Natural killer cell (primary cell): Measurements from ENCODE around the gene TES. TPM values are rescaled to one million over a fixed set of nuclear protein-coding genes. Genes with fewer than 3 reads are reported as not detected.

ENCODE experiments used
- ATAC-seq, 3 donors: fragments of 150-1000 bp in 2 of 3; fragments of 200-7000 bp in 1 of 3; cut with Tn5 transposase; 1 replicate in 1 of 3; 2 replicates in 2 of 3; pipeline ENCODE4 v1.10.0; 2021; ENCODE audit warnings: mild to moderate bottlenecking in 2 of 3, moderate library complexity in 2 of 3
- DNase-seq, 2 donors: peaks; one replicate each; pipeline versions ENCODE4 v3.0.0 to v3.0.0-alpha.2; 2013 to 2021; ENCODE audit warnings: mixed read lengths in 1 of 2
- H3K27ac ChIP-seq: one replicate; pipeline ENCODE4 v1.5.1; 2013; ENCODE audit warnings: mild to moderate bottlenecking, low read length
- H3K27me3 ChIP-seq: one replicate; pipeline ENCODE4 v1.6.1; 2013; ENCODE audit warnings: low read length; ENCODE audit not compliant: control insufficient read depth, insufficient read depth
- H3K36me3 ChIP-seq: one replicate; pipeline ENCODE4 v1.6.1; 2013; ENCODE audit warnings: low read length; ENCODE audit not compliant: control insufficient read depth, insufficient read depth
- H3K4me1 ChIP-seq: one replicate; pipeline ENCODE4 v1.6.1; 2013; ENCODE audit warnings: low read length; ENCODE audit not compliant: control insufficient read depth, insufficient read depth
- H3K4me3 ChIP-seq: one replicate; pipeline ENCODE4 v1.5.1; 2013; ENCODE audit warnings: low read length
- H3K9me3 ChIP-seq: one replicate; pipeline ENCODE4 v1.6.1; 2013; ENCODE audit warnings: low read length; ENCODE audit not compliant: control insufficient read depth, insufficient read depth
- H3K27ac Mint-ChIP-seq, 2 donors: one replicate each; pipeline ENCODE4 v1.8.0; 2022; ENCODE audit warnings: mild to moderate bottlenecking in 2 of 2, mixed read lengths in 2 of 2, moderate library complexity in 1 of 2
- H3K27me3 Mint-ChIP-seq, 2 donors: one replicate each; pipeline ENCODE4 v1.8.0; 2022; ENCODE audit warnings: low read depth in 2 of 2, mixed read lengths in 2 of 2
- H3K36me3 Mint-ChIP-seq: one replicate; pipeline ENCODE4 v1.8.0; 2022; ENCODE audit warnings: mixed read lengths
- H3K4me1 Mint-ChIP-seq, 2 donors: one replicate each; pipeline ENCODE4 v1.8.0; 2022; ENCODE audit warnings: mixed read lengths in 2 of 2
- H3K4me3 Mint-ChIP-seq: one replicate; pipeline ENCODE4 v1.8.0; 2022; ENCODE audit warnings: mild to moderate bottlenecking, moderate library complexity, mixed read lengths
- H3K9me3 Mint-ChIP-seq, 2 donors: one replicate each; pipeline ENCODE4 v1.8.0; 2022; ENCODE audit warnings: mixed read lengths in 2 of 2
- WGBS: methylation state at CpG from one replicate; pipeline ENCODE4 v1.1.7; 2013; ENCODE audit warnings: missing lambda C conversion rate; ENCODE audit not compliant: insufficient coverage; 5-methylcytosine and 5-hydroxymethylcytosine counted together
- intact Hi-C: fragments of 100-400 bp; cut with micrococcal nuclease; formaldehyde crosslinking; loops from one replicate; pipeline ENCODE4 v1.14.2; 2022
- total RNA-seq, 4 donors: library from RNA; stranded (reverse); fragments of 120-200 nt in 1 of 4; gene quantifications; one replicate each; pipeline versions ENCODE4 v1.2.3 to v1.2.4, GENCODE V29; 2013 to 2022
- TF ChIP-seq, protein P1 (sequence below): fragments of 200-600 bp; IDR thresholded peaks from one replicate; pipeline ENCODE4 v1.8.0; 2022; ENCODE audit warnings: antibody characterized with exemption

The TES gene
- total RNA-seq, 3 donors from 2014 or later (not counting 1 experiment from before 2014, with no cell fraction given): 220 to 269 (median 227) TPM

DNA sequence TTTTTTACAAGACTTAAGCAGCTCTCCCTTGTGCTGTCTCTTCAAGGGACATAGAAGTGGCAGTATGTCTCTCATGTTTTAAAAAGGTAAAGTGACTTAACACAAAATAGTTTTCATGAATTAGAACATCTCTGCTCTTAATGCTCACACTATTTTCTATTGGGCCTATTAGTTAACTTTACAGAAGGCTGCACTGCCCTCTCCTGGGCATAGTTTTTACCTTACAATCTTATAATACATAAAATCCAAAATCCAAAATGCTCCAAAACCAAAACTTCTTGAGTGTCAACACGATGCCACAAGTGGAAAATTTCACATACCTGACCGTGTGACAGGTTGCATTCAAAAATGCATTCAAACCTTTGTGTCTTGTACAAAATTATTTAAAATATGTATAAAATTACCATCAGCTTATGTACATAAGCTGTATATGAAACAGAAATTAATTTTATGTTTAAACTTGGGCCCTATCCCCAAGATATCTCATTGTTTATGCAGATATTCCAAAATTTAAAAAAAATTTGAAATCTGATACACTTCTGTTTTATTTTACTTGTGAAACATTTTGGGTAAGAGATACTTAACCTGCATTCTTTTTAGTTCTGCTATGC lies 25.8 kb downstream of the TES start:
- H3K27me3 Mint-ChIP-seq: no peaks in the 10 kb centered on the region
- peaks cover 78 to 82% of the 10 kb centered on the region in 2 donors for H3K4me1 Mint-ChIP-seq
- Histone ChIP-seq H3K27me3 (no peaks in the 10 kb centered on the region), H3K4me1 (peaks cover 21% of the 10 kb centered on the region), H3K27ac (peak overlapping the region; percentile 31), H3K4me3 (no peak overlapping the region), H3K36me3 (peaks cover 33% of the 10 kb centered on the region), H3K9me3 (no peaks in the 10 kb centered on the region)
- WGBS: 46% methylated on average over 2 of the region's 2 CpGs
- peak overlapping the region; percentile 57 for H3K4me3 Mint-ChIP-seq
- intact Hi-C loops: loop anchor here (1.0 to 2.0 kb wide), 2 partner anchors 56 to 63 kb away; no protein-coding TSS in a partner anchor
- peak overlapping the region; percentile 93 to 94 for H3K27ac Mint-ChIP-seq
- H3K9me3 Mint-ChIP-seq: no peaks in the 10 kb centered on the region
- H3K36me3 Mint-ChIP-seq: no peaks in the 10 kb centered on the region
- TF ChIP-seq, protein P1, sequence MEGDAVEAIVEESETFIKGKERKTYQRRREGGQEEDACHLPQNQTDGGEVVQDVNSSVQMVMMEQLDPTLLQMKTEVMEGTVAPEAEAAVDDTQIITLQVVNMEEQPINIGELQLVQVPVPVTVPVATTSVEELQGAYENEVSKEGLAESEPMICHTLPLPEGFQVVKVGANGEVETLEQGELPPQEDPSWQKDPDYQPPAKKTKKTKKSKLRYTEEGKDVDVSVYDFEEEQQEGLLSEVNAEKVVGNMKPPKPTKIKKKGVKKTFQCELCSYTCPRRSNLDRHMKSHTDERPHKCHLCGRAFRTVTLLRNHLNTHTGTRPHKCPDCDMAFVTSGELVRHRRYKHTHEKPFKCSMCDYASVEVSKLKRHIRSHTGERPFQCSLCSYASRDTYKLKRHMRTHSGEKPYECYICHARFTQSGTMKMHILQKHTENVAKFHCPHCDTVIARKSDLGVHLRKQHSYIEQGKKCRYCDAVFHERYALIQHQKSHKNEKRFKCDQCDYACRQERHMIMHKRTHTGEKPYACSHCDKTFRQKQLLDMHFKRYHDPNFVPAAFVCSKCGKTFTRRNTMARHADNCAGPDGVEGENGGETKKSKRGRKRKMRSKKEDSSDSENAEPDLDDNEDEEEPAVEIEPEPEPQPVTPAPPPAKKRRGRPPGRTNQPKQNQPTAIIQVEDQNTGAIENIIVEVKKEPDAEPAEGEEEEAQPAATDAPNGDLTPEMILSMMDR: peak; percentile 87
- peak; percentile 65 to 75 (median 73) for ATAC-seq
- DNase-seq: peak in 1 of 2 donors; percentile 82

DNA sequence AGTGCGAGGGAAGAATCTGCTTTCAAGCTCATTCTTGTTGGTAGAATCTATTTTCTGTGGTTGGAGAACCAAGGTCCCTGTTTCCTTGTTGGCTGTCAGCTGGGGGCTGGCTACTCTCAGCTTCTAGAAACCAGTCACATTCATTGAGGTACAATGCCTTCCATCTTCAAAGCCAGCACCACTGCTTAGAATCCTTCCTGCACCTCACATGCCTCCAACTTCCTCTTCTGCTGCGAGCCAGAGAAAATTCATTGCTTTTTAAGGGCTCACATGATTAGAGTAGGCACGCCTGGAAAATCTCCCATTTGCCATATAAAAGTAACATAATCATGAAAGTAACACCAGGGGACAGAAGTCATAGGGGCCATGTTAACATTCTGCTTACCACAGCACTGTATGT lies 28.7 kb downstream of the TES start:
- no peaks in the 10 kb centered on the region for H3K9me3 Mint-ChIP-seq
- H3K27me3 Mint-ChIP-seq: no peaks in the 10 kb centered on the region
- no peak overlapping the region for H3K4me3 ChIP-seq
- H3K4me1 Mint-ChIP-seq: peaks cover 64 to 68% of the 10 kb centered on the region in 2 donors
- TF ChIP-seq, protein P1: no peak
- intact Hi-C loops: no loop called here
- ATAC-seq: no peak
- peaks cover 38% of the 10 kb centered on the region for H3K36me3 ChIP-seq
- H3K36me3 Mint-ChIP-seq: no peaks in the 10 kb centered on the region
- H3K27ac ChIP-seq: no peak overlapping the region
- H3K27me3 ChIP-seq: no peaks in the 10 kb centered on the region
- WGBS: 59% methylated on average over 3 of the region's 3 CpGs
- H3K9me3 ChIP-seq: no peaks in the 10 kb centered on the region
- DNase-seq: no peak
- no peak overlapping the region for H3K4me3 Mint-ChIP-seq
- H3K27ac Mint-ChIP-seq: peak overlapping the region; percentile 68 to 93
- H3K4me1 ChIP-seq: peaks cover 11% of the 10 kb centered on the region

DNA sequence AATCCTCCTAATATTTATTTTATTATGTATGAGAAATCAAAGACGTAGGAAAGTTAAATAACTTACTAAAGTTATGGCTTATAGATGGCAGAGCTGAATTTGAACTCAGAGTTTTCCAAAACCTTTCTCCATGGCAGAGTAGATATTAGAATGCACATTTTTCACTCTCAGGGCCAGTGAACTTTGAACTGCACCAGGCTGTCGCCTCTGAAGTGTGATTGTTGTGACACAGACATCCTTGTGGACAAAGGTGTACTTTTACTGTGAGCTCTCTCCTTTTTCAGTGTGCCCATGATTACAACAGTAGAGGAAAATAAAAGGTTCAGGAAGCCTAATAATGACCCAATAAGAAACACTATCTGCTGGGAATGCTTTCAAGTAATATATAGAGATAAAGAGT lies 29.1 kb downstream of the TES start:
- Mint-ChIP-seq H3K9me3 (no peaks in the 10 kb centered on the region), H3K4me3 (no peak overlapping the region), H3K36me3 (no peaks in the 10 kb centered on the region), H3K27me3 (no peaks in the 10 kb centered on the region), H3K4me1 (peaks cover 65 to 66% of the 10 kb centered on the region in 2 donors), H3K27ac (peak overlapping the region; percentile 68 to 93)
- intact Hi-C loops: no loop called here
- Histone ChIP-seq H3K27ac (no peak overlapping the region), H3K9me3 (no peaks in the 10 kb centered on the region), H3K27me3 (no peaks in the 10 kb centered on the region), H3K4me3 (no peak overlapping the region), H3K4me1 (peaks cover 11% of the 10 kb centered on the region), H3K36me3 (peaks cover 39% of the 10 kb centered on the region)
- 80% methylated on average over 1 of the region's 2 CpGs for WGBS
- ATAC-seq (no peak), DNase-seq (no peak)
- TF ChIP-seq, protein P1: no peak
